Hepatocyte (in vitro differentiated cells): ENCODE results near the gene DOCK4.

Source experiments
- EZH2 ChIP-seq: fragments of 200-600 bp; sonication (generic); IDR thresholded peaks from 2 replicates; pipeline ENCODE4 v1.6.1; 2016; ENCODE audit warnings: antibody characterized with exemption, mild to moderate bottlenecking, borderline replicate concordance
- EZH2phosphoT487 ChIP-seq: fragments of 200-600 bp; sonication (generic); IDR thresholded peaks from one replicate; pipeline ENCODE4 v1.6.1; 2018; ENCODE audit warnings: antibody characterized with exemption, mild to moderate bottlenecking, low read depth, moderate library complexity; ENCODE audit not compliant: unreplicated experiment, severe bottlenecking
- TF ChIP-seq, protein P1 (sequence below): fragments of 200-600 bp; sonication (generic); IDR thresholded peaks from 2 replicates; pipeline ENCODE4 v1.5.1; 2016; ENCODE audit warnings: antibody characterized with exemption, mild to moderate bottlenecking; ENCODE audit not compliant: poor library complexity

GRCh38 chr7:111681242-111681641 lies 525.0 kb downstream of the DOCK4 start:
- TF ChIP-seq EZH2 (no peak), EZH2phosphoT487 (no peak)
- TF ChIP-seq, protein P1, sequence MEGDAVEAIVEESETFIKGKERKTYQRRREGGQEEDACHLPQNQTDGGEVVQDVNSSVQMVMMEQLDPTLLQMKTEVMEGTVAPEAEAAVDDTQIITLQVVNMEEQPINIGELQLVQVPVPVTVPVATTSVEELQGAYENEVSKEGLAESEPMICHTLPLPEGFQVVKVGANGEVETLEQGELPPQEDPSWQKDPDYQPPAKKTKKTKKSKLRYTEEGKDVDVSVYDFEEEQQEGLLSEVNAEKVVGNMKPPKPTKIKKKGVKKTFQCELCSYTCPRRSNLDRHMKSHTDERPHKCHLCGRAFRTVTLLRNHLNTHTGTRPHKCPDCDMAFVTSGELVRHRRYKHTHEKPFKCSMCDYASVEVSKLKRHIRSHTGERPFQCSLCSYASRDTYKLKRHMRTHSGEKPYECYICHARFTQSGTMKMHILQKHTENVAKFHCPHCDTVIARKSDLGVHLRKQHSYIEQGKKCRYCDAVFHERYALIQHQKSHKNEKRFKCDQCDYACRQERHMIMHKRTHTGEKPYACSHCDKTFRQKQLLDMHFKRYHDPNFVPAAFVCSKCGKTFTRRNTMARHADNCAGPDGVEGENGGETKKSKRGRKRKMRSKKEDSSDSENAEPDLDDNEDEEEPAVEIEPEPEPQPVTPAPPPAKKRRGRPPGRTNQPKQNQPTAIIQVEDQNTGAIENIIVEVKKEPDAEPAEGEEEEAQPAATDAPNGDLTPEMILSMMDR = no peak
